Pancreas (tissue), 10 donors: ENCODE measurements around the gene DMAC2. TPM values are rescaled to one million over a fixed set of nuclear protein-coding genes. Genes with fewer than 3 reads are reported as not detected.

Experiments
- ATAC-seq, 4 donors: fragments of 200-7000 bp; cut with Tn5 transposase; one replicate each; pipeline versions ENCODE4 v1.8.0 to v1.9.1; 2020; ENCODE audit warnings: mild to moderate bottlenecking in 4 of 4, moderate library complexity in 4 of 4
- DNase-seq, 6 donors: peaks; one replicate each; pipeline ENCODE4 v3.0.0-alpha.2; 2020
- FAIRE-seq: peaks from 2 replicates; lab custom pipeline; 2012; peaks lifted over from hg19 to GRCh38; lab: Jason Lieb, UNC
- H3K27ac ChIP-seq, 4 donors: fragments of 200-600 bp; sonication (generic); 1 replicate in 3 of 4; 2 replicates in 1 of 4; pipeline versions ENCODE4 v1.5.0 to v1.8.0; 2020
- H3K27me3 ChIP-seq, 4 donors: fragments of 200-600 bp; one replicate each; pipeline ENCODE4 v1.8.0; 2021
- H3K36me3 ChIP-seq, 3 donors: fragments of 200-600 bp; sonication (generic) in 1 of 3; one replicate each; pipeline versions ENCODE4 v1.5.0 to v1.8.0; 2020 to 2021
- H3K4me1 ChIP-seq, 3 donors: fragments of 200-600 bp; one replicate each; pipeline ENCODE4 v1.8.0; 2021
- H3K4me3 ChIP-seq, 4 donors: fragments of 200-600 bp; sonication (generic) in 2 of 4; one replicate each; pipeline versions ENCODE4 v1.5.0 to v1.8.0; 2020 to 2021
- H3K9me3 ChIP-seq, 4 donors: fragments of 200-600 bp; one replicate each; pipeline ENCODE4 v1.8.0; 2021
- WGBS, 2 donors: extraction: QIAGEN DNeasy Blood & Tissue Kit; methylation state at CpG; one replicate each; pipeline ENCODE4 v1.1.7; 2013; 5-methylcytosine and 5-hydroxymethylcytosine counted together
- intact Hi-C, 3 donors: fragments of 100-400 bp; cut with DNase I; formaldehyde crosslinking; loops; one replicate each; pipeline versions ENCODE4 v1.11.1 to v1.14.2; 2022
- polyA plus RNA-seq, 2 donors: library from polyadenylated mRNA; stranded (reverse); fragments of 200-250 nt; gene quantifications; one replicate each; pipeline ENCODE4 v1.2.3, GENCODE V29; 2013
- total RNA-seq, 6 donors: library from RNA; stranded (reverse); fragmentation: NEBNext Ultra II Directional in 4 of 6; extraction: Animal tissue kit (Norgen Biotek cat#: 25700) in 4 of 6; gene quantifications; one replicate each; pipeline versions ENCODE4 v1.2.1 to v1.2.4, GENCODE V29; 2021 to 2023
- TF ChIP-seq, protein P1 (sequence below), 4 donors: fragments of 200-600 bp; sonication (generic) in 3 of 4; IDR thresholded peaks; one replicate each; pipeline versions ENCODE4 v1.5.0 to v1.8.0; 2021; ENCODE audit warnings: antibody characterized with exemption in 4 of 4
- donor health status: healthy with polysubstance abuse.
- donor health status: DM: no; HTN: no; CAD: no; lungs with moderate emphysema.
- donor health status: DM: no; HTN: no; CAD: no.
- donor health status: control.
- donor health status: control.
- donor health status: Bipolar disorder and iron deficiency.
- donor health status: DM: yes; HTN: yes; CAD: no.
- donor health status: DM: no; HTN: no; CAD: no.
- donor health status: DM: no; HTN: no; CAD: no.
- donor health status: DM: yes; HTN: yes; CAD: no.

DMAC2 gene
- total and polyA plus RNA-seq, 8 donors = 16.2 to 25.5 (median 23.9) TPM

DNA sequence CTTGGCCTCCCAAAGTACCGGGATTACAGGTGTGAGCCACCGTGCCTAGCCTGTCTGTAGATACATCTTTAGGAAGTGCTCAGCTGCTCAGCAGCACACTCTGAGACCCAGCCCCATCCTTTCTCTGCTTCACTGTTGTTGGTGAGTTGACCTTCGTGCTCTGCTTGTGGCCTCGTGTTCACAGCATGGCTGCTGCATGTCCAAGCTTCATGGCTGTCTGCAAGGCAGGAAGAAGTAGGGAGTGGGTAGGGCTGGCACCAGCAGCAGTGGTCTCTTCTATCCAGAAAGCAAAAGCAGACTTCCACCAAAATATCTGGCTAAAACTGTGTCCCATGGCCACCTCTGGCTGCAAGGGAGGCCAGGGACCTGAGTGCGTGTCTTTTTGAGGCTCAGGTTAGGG lies 26.8 kb downstream of the DMAC2 start:
- no peak overlapping the region for H3K27ac ChIP-seq
- peaks cover 6 to 21% (median 15%) of the 10 kb centered on the region in 3 donors for H3K4me1 ChIP-seq
- ATAC-seq (no peak), FAIRE-seq (no peak), DNase-seq (no peak)
- no peak overlapping the region for H3K4me3 ChIP-seq
- WGBS, 2 donors = 93 to 98% methylated on average over 5 of the region's 5 CpGs
- TF ChIP-seq, protein P1, sequence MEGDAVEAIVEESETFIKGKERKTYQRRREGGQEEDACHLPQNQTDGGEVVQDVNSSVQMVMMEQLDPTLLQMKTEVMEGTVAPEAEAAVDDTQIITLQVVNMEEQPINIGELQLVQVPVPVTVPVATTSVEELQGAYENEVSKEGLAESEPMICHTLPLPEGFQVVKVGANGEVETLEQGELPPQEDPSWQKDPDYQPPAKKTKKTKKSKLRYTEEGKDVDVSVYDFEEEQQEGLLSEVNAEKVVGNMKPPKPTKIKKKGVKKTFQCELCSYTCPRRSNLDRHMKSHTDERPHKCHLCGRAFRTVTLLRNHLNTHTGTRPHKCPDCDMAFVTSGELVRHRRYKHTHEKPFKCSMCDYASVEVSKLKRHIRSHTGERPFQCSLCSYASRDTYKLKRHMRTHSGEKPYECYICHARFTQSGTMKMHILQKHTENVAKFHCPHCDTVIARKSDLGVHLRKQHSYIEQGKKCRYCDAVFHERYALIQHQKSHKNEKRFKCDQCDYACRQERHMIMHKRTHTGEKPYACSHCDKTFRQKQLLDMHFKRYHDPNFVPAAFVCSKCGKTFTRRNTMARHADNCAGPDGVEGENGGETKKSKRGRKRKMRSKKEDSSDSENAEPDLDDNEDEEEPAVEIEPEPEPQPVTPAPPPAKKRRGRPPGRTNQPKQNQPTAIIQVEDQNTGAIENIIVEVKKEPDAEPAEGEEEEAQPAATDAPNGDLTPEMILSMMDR (IDR thresholded peaks at IDR 0.05) = no peak
- H3K27me3 ChIP-seq = no peaks in the 10 kb centered on the region
- intact Hi-C loops = no loop called here
- H3K36me3 ChIP-seq = peaks cover 0 to 23% (median 4%) of the 10 kb centered on the region in 3 donors
- no peaks in the 10 kb centered on the region for H3K9me3 ChIP-seq

DNA sequence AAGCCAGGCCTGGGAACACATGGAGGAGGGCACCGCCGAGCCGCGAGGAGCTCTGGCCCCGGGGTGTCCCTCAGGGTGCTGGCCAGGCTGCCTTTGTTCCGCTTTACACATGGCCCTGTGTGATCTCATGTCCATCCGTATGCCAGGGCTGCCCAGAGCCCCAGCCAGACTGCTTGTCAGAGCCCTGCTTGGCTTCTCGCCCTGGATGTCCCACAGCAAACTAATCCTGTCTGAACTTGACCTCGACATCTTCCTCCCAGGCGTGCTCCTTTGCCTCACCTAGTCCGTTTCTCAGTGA lies 27.8 kb downstream of the DMAC2 start:
- intact Hi-C loops = no loop called here
- Histone ChIP-seq H3K27me3 (no peaks in the 10 kb centered on the region), H3K4me3 (no peak overlapping the region), H3K9me3 (no peaks in the 10 kb centered on the region), H3K27ac (peak overlapping the region in 2 of 4 donors; percentile 7 to 39), H3K36me3 (peaks cover 0 to 23% (median 4%) of the 10 kb centered on the region in 3 donors), H3K4me1 (peaks cover 6 to 21% (median 15%) of the 10 kb centered on the region in 3 donors)
- 60 to 83% methylated on average over 11 of the region's 11 CpGs for WGBS, 2 donors
- FAIRE-seq = no peak
- TF ChIP-seq, protein P1 (IDR thresholded peaks at IDR 0.05) = no peak
- peak in 1 of 4 donors; percentile 10 for ATAC-seq
- DNase-seq = peak in 1 of 6 donors; percentile 62

DNA sequence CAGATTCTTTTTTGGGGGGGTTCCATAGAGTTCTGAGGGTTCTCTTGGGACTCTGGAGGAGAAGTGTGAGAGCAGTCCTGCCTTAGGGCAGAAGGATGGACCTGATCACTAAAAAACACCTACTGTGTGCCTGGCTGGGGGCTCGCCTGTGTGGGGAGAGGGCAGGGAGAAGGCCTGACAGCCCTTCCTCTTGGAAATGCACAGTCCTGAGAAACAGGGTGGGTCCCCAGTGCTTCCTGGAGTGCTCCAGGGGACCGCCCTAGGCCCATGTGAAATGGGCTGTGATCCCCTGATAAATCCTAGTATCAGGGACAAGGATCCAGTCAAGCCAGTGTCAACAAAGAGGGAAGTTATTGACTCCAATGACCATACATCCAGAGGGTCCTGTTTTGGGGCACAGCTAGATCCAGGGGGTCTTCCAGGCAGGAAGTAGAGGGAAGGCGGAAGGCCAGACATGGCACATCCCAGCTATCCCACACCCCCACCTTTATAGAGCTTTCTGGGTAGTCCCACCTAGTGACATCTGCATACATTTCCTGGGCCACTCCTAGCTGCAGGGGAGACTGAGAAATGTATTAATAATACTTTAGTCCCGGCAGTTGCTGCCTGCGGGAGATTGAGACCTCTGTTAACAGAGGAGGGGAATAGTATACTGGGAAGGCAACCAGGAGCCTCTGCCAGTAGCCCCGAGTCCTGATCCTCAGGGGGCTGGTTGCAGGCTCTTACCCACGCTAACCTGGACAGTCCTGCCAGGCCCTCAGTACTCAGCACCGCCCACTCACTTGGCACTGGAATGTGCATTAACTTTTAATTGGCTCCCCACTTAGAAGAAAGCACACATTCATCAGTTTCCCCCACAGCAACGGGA lies 28.4 kb downstream of the DMAC2 start:
- 65 to 75% methylated on average over 9 of the region's 9 CpGs for WGBS, 2 donors
- FAIRE-seq (no peak), ATAC-seq (no peak), DNase-seq (no peak)
- no peaks in the 10 kb centered on the region for H3K27me3 ChIP-seq
- H3K4me1 ChIP-seq = peaks cover 6 to 21% (median 15%) of the 10 kb centered on the region in 3 donors
- TF ChIP-seq, protein P1 (IDR thresholded peaks at IDR 0.05) = no peak
- no peaks in the 10 kb centered on the region for H3K9me3 ChIP-seq
- H3K36me3 ChIP-seq = peaks cover 0 to 20% (median 4%) of the 10 kb centered on the region in 3 donors
- H3K27ac ChIP-seq = peak overlapping the region in 2 of 4 donors; percentile 7 to 39
- intact Hi-C loops = no loop called here
- no peak overlapping the region for H3K4me3 ChIP-seq

DNA sequence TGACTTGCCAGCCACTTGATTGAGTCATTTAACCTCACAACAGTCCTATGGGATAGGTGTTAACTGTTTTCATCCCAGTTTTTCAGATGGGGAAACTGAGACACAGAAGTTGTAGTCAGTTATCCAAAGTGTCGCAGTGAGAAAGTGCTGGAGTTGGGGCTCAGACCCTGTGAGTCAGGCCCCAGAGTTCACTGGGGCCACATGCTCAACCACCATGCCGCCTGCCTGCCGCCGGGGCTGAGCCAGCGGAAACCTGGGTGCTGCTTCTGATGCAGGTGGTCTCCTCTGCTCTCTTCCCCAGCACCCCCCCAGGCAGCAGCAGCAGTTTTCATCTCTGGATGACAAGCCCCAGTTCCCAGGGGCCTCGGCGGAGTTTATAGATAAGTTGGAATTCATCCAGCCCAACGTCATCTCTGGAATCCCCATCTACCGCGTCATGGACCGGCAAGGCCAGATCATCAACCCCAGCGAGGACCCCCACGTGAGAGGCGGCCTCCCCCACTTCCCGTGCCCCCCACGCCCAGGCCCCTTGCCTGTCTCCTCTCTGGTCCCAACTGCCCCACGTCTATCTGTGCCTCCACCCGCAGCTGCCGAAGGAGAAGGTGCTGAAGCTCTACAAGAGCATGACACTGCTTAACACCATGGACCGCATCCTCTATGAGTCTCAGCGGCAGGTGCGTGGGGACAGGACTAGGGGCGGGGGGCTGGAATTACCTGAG lies 29.2 kb downstream of the DMAC2 start:
- Histone ChIP-seq H3K36me3 (peaks cover 0 to 18% (median 4%) of the 10 kb centered on the region in 3 donors), H3K9me3 (no peaks in the 10 kb centered on the region), H3K4me3 (no peak overlapping the region), H3K4me1 (peaks cover 6 to 21% (median 15%) of the 10 kb centered on the region in 3 donors), H3K27me3 (no peaks in the 10 kb centered on the region), H3K27ac (peak overlapping the region in 2 of 4 donors; percentile 74 to 81)
- FAIRE-seq (no peak), DNase-seq (peak in 1 of 6 donors; percentile 35), ATAC-seq (no peak)
- TF ChIP-seq, protein P1 (IDR thresholded peaks at IDR 0.05) = no peak
- intact Hi-C loops = no loop called here
- 82 to 85% methylated on average over 23 of the region's 23 CpGs for WGBS, 2 donors
